ENCODE measurements around the gene METTL23.

GRCh38 chr17:76722279-76722678 lies 4.4 kb upstream of the METTL23 start:
- TF ChIP-seq CTCF (IDR thresholded peaks at IDR 0.05) (no peak), POLR2A (IDR thresholded peaks at IDR 0.05) (no peak)
